NCI-H146 treated with DMSO at 0.1 percent for 48 hours (cell line): ENCODE results near the gene PMFBP1.
"Not testable (repeated sequence)": the region's sequence is repeated elsewhere in the genome, so short reads cannot be mapped to it uniquely, and the experiment has no call there.

Source experiments
- DNase-seq: peaks from one replicate; lab custom pipeline; 2025; ENCODE audit not compliant: unreplicated experiment; lab: John Stamatoyannopoulos, UW

Gene PMFBP1

DNA sequence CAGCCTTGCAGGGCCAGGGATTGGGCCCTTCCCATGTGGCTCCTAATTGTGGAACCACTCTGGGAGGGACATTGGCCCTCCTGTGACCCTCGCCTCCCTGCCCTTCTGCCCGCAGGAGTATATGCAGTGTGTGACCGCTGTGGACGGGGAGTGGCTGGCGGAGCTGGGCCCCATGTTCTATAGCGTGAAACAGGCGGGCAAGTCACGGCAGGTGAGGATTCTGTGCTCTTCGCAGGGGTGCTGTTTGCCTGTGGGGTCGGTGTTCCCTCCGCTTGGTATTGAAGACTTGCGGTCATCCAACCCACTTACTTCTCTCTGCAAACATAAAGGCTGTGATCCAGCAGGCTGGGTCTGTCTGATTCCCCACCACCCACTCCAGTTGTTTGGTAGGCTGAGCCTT lies 62.7 kb downstream of the PMFBP1 start:
- DNase-seq: no peak

GRCh38 chr16:72108353-72109102 lies 63.4 kb downstream of the PMFBP1 start:
- no peak for DNase-seq

DNA sequence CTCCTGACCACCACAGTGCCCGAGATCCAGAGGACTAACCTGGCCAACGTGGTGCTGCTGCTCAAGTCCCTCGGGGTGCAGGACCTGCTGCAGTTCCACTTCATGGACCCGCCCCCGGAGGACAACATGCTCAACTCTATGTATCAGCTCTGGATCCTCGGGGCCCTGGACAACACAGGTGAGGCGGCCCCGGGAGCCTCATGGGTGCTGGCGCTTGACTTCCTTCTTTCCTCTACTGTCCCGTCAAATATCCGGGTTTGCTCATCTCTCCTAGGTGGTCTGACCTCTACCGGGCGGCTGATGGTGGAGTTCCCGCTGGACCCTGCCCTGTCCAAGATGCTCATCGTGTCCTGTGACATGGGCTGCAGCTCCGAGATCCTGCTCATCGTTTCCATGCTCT lies 64.6 kb downstream of the PMFBP1 start:
- DNase-seq: no peak

GRCh38 chr16:72105978-72106377 lies 66.0 kb downstream of the PMFBP1 start:
- DNase-seq: no peak

DNA sequence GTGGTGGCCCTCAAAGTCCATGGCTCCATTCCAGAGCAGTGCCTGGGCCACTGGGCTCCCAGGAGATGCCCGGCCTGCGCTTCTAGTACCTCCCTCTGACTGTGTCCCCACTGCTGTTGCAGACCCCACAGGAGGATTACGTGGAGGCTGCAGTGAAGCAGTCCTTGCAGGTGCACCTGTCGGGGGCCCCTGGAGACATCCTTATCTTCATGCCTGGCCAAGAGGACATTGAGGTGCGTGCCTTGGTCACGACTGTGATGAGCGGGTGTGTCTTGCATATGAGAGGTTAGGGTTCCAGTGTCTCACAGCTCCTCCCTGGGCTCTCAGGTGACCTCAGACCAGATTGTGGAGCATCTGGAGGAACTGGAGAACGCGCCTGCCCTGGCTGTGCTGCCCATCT lies 67.0 kb downstream of the PMFBP1 start:
- no peak for DNase-seq

- DNase-seq: no peak
Observed at GRCh38 chr16:72101195-72101594, 70.8 kb downstream of the PMFBP1 start.

- DNase-seq: peak; percentile 1
Observed at GRCh38 chr16:72099377-72099818, 72.6 kb downstream of the PMFBP1 start.

DNA sequence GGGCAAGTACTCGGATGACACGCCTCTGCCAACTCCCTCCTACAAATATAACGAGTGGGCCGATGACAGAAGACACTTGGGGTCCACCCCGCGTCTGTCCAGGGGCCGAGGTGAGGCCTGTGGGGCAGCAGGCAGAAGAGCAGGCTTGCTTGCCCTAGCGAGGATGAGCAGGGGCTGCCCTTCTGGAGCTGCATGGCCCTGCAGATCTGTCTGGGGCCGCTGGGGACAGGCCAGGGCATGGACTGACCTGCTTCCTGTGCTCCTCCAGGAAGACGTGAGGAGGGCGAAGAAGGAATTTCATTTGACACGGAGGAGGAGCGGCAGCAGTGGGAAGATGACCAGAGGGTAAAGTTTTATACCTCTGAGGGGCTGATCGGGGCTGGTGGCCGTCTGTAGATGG lies 73.0 kb downstream of the PMFBP1 start:
- no peak for DNase-seq

- DNase-seq: no peak
Observed at GRCh38 chr16:72094266-72094610, 77.7 kb downstream of the PMFBP1 start.

DNA sequence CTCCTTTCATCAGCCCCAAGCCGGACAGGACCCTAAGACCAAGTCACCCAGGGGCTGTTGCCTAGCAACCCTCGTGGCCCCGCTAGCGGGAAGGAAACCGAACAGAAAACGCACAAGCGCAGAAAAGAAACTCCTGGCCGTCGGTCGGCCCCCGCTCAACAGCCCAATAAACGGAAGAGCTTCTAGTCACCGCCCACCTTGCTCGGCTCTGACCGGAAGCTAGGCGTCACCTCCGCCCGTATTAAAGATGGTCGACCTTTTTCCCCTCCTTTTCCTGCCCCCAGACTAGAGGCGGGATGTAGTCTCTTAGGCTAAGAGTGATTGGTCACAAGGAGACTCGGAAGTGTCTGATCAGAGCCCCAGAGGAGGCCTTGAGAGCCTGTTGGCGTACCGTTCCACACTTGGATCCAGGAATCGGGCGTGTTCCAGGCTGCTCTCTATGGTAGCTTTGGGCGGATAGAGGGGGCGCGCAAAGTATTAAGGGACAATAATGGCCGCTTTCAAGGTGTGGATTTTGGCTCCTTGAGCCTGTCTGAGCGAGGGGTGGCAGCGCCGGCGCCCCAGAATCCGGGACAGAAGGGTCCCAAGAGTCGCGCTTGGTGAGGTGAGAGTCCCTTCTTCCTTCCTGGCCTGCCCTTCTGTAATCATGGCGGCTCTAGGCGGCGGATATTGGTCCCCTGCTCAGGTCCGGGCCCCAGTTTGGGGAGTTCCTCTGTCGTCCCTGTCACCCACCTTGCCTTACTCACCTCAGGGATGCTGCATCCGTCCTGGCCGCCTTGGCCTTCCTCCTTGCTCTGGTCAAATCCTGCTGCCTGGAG lies 78.3 kb downstream of the PMFBP1 start, which contains the start of the genes DHX38 and TXNL4B:
TSS of gene DHX38 (plus strand) at position 400 of the 818 bp plus-strand sequence. CDS start 2,311 bp downstream, outside the sequence.
TSS of gene TXNL4B (minus strand) at position 173 of the 818 bp plus-strand sequence. CDS start 2,871 bp downstream, outside the sequence.
- DNase-seq: peak; percentile 93

DNA sequence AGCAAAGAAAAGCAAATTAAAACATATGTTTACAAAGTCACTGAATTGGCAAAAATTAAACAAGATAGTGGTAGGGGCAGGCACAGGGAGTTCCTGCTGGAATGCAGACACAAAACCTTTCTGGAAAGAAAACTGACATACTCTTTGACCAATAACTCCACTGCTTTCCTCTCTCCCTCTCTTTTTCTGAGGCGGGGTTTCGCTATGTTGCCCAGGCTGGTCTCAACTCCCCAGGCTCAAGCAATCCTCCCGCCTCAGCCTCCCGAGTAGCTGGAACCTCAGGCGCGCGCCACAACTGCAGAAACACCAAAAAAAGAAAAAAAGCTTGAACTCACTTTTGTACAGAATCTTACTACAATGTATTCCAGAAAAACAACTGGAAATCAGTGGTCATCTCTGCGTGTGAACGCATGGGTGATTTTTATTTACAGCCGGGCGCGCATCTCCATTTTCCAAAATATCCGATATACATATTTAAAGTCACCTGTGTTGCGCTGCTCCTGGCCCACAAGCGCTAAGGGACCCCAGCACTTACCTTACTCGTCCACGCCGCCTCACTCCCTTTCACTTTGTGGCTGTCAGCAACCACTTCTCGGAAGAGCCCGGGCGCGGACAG lies 79.0 kb downstream of the PMFBP1 start:
- peak; percentile 0 for DNase-seq

DNA sequence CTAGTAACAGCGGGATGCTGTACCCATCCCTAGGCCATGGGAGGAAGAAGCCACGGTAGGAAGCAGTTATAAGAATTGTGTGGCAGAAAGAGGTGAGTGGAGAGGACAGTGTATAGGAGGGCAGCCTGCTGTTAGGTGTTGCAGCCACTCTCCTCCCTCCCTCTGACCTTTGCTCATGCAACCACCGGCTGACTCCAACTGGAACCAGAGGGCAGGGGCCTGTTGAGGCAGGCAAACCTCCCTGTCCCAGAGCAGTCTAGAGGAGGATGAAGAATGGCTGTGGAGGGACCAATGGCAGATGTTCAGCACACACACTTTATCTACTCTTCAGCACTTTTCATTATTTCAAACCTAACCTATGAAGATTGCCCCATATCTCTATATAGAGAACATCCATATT lies 80.7 kb downstream of the PMFBP1 start:
- DNase-seq: no peak

GRCh38 chr16:72085002-72085401 lies 87.0 kb downstream of the PMFBP1 start:
- DNase-seq: no peak

DNA sequence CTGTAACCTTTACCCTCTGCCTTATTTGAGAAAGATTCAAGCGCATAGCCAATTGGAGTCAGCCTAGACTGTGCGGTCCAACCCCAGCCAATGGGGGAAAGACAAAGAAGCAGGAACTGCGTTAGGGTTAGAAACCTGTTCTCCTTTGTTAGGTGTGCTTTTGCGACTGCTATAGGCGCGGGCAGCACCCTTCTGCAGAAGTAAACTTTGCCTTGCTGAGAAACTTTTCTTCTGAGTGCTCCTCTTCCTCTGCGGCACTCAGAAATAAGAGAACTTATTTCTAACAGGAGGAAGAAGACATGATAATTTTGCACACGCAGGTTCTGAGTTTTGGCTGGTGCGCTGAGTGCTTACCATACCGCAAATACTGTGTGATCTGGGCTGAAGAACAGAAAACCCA lies 87.5 kb downstream of the PMFBP1 start:
- no peak for DNase-seq

DNA sequence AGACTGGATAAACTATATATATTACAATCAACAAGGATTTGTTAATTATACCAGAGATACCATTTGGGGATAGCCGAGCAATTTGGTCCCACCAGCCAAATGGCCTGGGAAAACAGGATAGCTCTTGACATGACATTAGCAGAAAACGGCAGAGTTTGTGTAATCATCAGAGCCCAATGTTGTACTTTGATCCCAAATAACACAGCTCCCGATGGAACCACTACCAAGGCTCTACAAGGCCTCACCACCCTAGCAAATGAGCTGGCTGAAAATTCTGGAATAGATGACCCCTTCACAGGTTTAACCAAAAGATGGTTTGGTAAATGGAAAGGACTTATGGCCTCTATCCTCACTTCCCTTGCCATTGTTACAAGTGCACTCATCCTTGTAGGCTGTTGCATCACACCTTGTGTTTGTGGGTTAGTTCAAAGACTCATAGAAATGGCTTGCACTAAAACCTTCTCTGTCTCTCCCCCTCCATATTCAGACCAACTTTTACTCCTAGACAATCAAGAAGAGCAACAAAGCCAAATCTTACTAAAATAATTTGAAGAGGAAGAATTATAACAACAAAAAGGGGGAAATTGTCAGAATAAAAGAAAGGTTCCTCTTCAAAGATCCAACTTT lies 88.1 kb downstream of the PMFBP1 start:
- no peak for DNase-seq

- not testable (repeated sequence) for DNase-seq
Observed at GRCh38 chr16:72076991-72077706, 94.8 kb downstream of the PMFBP1 start.

GRCh38 chr16:72075067-72075466 lies 96.9 kb downstream of the PMFBP1 start:
- not testable (repeated sequence) for DNase-seq

DNA sequence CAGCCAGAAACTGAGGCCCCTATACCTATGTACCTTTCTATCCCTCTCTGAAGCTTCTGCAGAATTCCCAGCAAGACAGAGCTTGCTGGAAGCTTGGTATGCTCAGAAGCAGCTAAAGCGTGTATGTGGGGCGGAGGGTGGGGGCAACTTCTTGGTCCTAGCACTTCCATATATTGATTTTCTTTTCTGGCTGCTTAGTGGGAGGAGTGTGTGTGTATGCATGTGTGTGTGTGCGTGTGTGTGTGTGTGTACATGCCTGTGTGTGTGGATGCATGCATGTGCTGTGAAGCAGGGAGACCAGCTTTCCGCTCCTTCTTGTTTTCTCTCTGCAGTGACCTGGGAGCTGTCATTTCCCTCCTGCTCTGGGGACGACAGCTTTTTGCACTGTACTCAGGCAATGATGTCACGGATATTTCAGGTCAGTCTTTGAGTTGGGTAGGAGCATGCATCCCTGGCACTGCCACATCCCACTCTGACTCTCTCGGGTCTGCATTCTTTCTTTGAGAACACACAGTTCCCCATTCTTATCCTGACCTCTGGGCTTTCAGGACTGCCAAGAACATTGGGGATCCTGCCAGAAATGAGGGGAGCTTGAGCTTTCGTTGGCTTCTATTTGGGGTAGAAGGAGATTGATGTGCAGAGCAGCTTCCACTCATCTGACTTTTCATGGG lies 98.3 kb downstream of the PMFBP1 start:
- DNase-seq: no peak

DNA sequence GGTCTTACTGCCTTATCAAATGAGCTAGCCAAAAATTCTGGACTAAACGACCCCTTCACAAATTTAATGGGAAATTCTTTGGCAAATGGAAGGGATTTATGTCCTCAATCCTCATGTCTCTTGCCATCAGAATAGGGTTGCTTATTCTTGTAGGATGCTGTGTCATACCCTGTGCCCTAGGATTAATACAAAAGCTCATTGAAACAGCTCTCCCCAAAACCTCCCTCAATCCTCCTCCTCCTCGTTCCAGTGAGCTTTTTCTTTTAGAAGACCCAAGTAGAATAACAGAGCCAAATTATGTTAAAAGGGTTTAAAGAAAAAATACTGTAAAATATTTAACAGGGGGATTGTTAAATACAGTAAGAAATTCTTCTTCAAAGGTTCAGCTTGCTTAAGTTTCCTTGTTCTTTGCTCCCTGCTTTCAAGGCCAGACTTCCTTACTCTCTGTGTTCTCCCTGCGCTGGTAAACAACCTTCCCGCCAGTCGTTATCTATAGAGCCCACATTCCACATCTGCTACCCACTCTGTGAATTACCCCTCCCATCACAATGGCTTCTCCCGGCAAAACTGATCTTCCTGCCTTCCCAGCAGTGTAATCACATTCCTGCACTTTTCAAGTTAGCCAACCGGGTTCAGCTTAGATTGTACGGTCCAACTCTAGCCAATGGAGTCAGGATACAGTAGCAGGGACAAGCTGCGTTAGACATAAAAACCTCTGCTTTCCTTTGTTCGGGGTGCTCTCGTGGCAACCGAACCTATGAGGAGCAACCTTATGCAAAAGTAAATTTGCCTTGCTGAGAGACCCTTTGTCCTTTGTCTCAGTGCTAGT lies 99.2 kb downstream of the PMFBP1 start:
- no peak for DNase-seq
